Measurements from ENCODE around the gene CTIF. TPM values are rescaled to one million over a fixed set of nuclear protein-coding genes. Genes with fewer than 3 reads are reported as not detected.
"Not testable (repeated sequence)": the region's sequence is repeated elsewhere in the genome, so short reads cannot be mapped to it uniquely, and the experiment has no call there.

Gene CTIF
- total and polyA plus RNA-seq, 12 donors, result 20.5 to 159 (median 57.0) TPM

- Histone ChIP-seq H3K27ac (no peak overlapping the region), H3K9me3 (replicated peaks in 1 of 3) (no peaks in the 10 kb centered on the region), H3K4me3 (no peak overlapping the region), H3K36me3 (replicated peaks in 1 of 2) (no peaks in the 10 kb centered on the region), H3K27me3 (no peaks in the 10 kb centered on the region), H3K4me1 (replicated peaks in 1 of 2) (peaks cover 0 to 8% of the 10 kb centered on the region in 2 donors)
- no peak for DNase-seq
- no peak for TF ChIP-seq POLR2A (IDR thresholded peaks at IDR 0.05)
- TF ChIP-seq CTCF (IDR thresholded peaks at IDR 0.05), result no peak
- intact Hi-C loops (cut with DNase I), result no loop called here
These were observed 272.0 kb downstream of the CTIF start for GRCh38 chr18:48810805-48811204.

- intact Hi-C loops (cut with DNase I), result no loop called here
- no peaks in the 10 kb centered on the region for H3K27me3 ChIP-seq
- WGBS, 4 donors, result 90 to 96% (median 92%) methylated on average over 3 of the region's 3 CpGs
- H3K4me3 ChIP-seq, result no peak overlapping the region
- no peaks in the 10 kb centered on the region for H3K9me3 ChIP-seq (replicated peaks in 1 of 3)
- DNase-seq, result no peak
- no peak overlapping the region for H3K27ac ChIP-seq
- H3K4me1 ChIP-seq (replicated peaks in 1 of 2), result peaks cover 0 to 8% of the 10 kb centered on the region in 2 donors
- TF ChIP-seq POLR2A (IDR thresholded peaks at IDR 0.05) (no peak), CTCF (IDR thresholded peaks at IDR 0.05) (no peak)
- H3K36me3 ChIP-seq (replicated peaks in 1 of 2), result no peaks in the 10 kb centered on the region
These were observed 272.6 kb downstream of the CTIF start for GRCh38 chr18:48811401-48811800.

- H3K9me3 ChIP-seq (replicated peaks in 1 of 3); H3K27ac ChIP-seq; intact Hi-C loops (cut with DNase I); H3K4me1 ChIP-seq (replicated peaks in 1 of 2); H3K4me3 ChIP-seq; H3K27me3 ChIP-seq; H3K36me3 ChIP-seq (replicated peaks in 1 of 2): not testable (repeated sequence)
- 86 to 95% (median 90%) methylated on average over 12 of the region's 12 CpGs for WGBS, 4 donors
- DNase-seq, result peak in 3 of 7 donors; percentile 0 to 21 (median 11)
These were observed 273.2 kb downstream of the CTIF start for GRCh38 chr18:48811977-48812451.

- TF ChIP-seq CTCF (IDR thresholded peaks at IDR 0.05), result no peak
- TF ChIP-seq POLR2A (IDR thresholded peaks at IDR 0.05), result no peak
- H3K27me3 ChIP-seq, result no peaks in the 10 kb centered on the region
- H3K4me3 ChIP-seq, result no peak overlapping the region
- H3K4me1 ChIP-seq (replicated peaks in 1 of 2), result peaks cover 0 to 8% of the 10 kb centered on the region in 2 donors
- peaks cover 0 to 8% of the 10 kb centered on the region in 2 donors for H3K36me3 ChIP-seq (replicated peaks in 1 of 2)
- no peak overlapping the region for H3K27ac ChIP-seq
- H3K9me3 ChIP-seq (replicated peaks in 1 of 3), result no peaks in the 10 kb centered on the region
- WGBS, 4 donors, result 95 to 98% (median 97%) methylated on average over 3 of the region's 3 CpGs
- intact Hi-C loops (cut with DNase I), result no loop called here
- DNase-seq, result peak in 2 of 7 donors; percentile 7 to 34
These were observed 274.5 kb downstream of the CTIF start for GRCh38 chr18:48813321-48813720.

- WGBS, 4 donors, result 62 to 78% (median 65%) methylated on average over 5 of the region's 5 CpGs
- Histone ChIP-seq H3K4me1 (replicated peaks in 1 of 2) (peaks cover 0 to 8% of the 10 kb centered on the region in 2 donors), H3K27ac (no peak overlapping the region), H3K36me3 (replicated peaks in 1 of 2) (peaks cover 0 to 8% of the 10 kb centered on the region in 2 donors), H3K27me3 (no peaks in the 10 kb centered on the region), H3K4me3 (no peak overlapping the region), H3K9me3 (replicated peaks in 1 of 3) (no peaks in the 10 kb centered on the region)
- TF ChIP-seq CTCF (IDR thresholded peaks at IDR 0.05) (no peak), POLR2A (IDR thresholded peaks at IDR 0.05) (no peak)
- intact Hi-C loops (cut with DNase I), result no loop called here
- peak in 4 of 7 donors; percentile 11 to 29 (median 13) for DNase-seq
These were observed 275.1 kb downstream of the CTIF start for GRCh38 chr18:48813833-48814489.
